KMS-11 (cell line): ENCODE measurements around the gene SESTD1.

Experiments used
- H2AFZ ChIP-seq: fragments of 200-600 bp; sonication (generic); 2 replicates; pipeline ENCODE4 v1.6.1; 2016; ENCODE audit warnings: antibody characterized with exemption, mixed run types, low read depth
- H3K27ac ChIP-seq: fragments of 200-600 bp; sonication (generic); 2 replicates; pipeline ENCODE4 v1.6.1; 2016; ENCODE audit warnings: mild to moderate bottlenecking, mixed run types
- H3K27me3 ChIP-seq: fragments of 200-600 bp; sonication (generic); 2 replicates; pipeline ENCODE4 v1.6.1; 2017; ENCODE audit warnings: mild to moderate bottlenecking, low read depth, mixed run types, moderate library complexity; ENCODE audit not compliant: insufficient read depth
- H3K36me3 ChIP-seq: fragments of 200-600 bp; sonication (generic); 2 replicates; pipeline ENCODE4 v1.6.1; 2017; ENCODE audit warnings: mild to moderate bottlenecking, mixed run types; ENCODE audit not compliant: insufficient read depth
- H3K4me1 ChIP-seq: fragments of 200-600 bp; sonication (generic); 2 replicates; pipeline ENCODE4 v1.6.1; 2016; ENCODE audit warnings: mild to moderate bottlenecking, low read depth, mixed run types; ENCODE audit not compliant: poor library complexity, severe bottlenecking
- H3K4me2 ChIP-seq: fragments of 200-600 bp; sonication (generic); 2 replicates; pipeline ENCODE4 v1.7.0; 2016; ENCODE audit warnings: mild to moderate bottlenecking, mixed run types
- H3K4me3 ChIP-seq: fragments of 200-600 bp; sonication (generic); IDR thresholded peaks from 2 replicates; pipeline ENCODE4 v1.6.1; 2017; ENCODE audit warnings: low read depth, low read length, mixed read lengths; ENCODE audit not compliant: insufficient read depth
- H3K79me2 ChIP-seq: fragments of 200-600 bp; sonication (generic); 2 replicates; pipeline ENCODE4 v1.6.1; 2016; ENCODE audit warnings: low read depth, mixed run types; ENCODE audit not compliant: insufficient read depth
- H3K9ac ChIP-seq: fragments of 200-600 bp; sonication (generic); 2 replicates; pipeline ENCODE4 v1.6.1; 2016; ENCODE audit warnings: mild to moderate bottlenecking, mixed run types
- H4K20me1 ChIP-seq: fragments of 200-600 bp; sonication (generic); 2 replicates; pipeline ENCODE4 v1.6.1; 2016; ENCODE audit warnings: mild to moderate bottlenecking, mixed run types; ENCODE audit not compliant: insufficient read depth
- CTCF ChIP-seq: fragments of 200-600 bp; sonication (generic); conservative IDR thresholded peaks from 2 replicates; pipeline ENCODE4 v1.6.1; 2017; ENCODE audit warnings: low read depth, mild to moderate bottlenecking, antibody characterized with exemption, low read length, moderate library complexity, mixed read lengths

SESTD1 gene

GRCh38 chr2:179298666-179299065 lies 34.0 kb upstream of the SESTD1 start:
- H2AFZ ChIP-seq = no peak overlapping the region
- no peak overlapping the region for H3K27ac ChIP-seq

GRCh38 chr2:179297927-179298326 lies 33.3 kb upstream of the SESTD1 start:
- Histone ChIP-seq H3K27me3 (no peaks in the 10 kb centered on the region), H3K4me1 (no peaks in the 10 kb centered on the region), H2AFZ (no peak overlapping the region), H3K36me3 (no peaks in the 10 kb centered on the region), H3K79me2 (no peaks in the 10 kb centered on the region), H3K4me2 (no peak overlapping the region), H4K20me1 (no peaks in the 10 kb centered on the region), H3K4me3 (no peak overlapping the region), H3K27ac (no peak overlapping the region), H3K9ac (no peak overlapping the region)
- TF ChIP-seq CTCF = no peak

More at GRCh38 chr2:179298666-179299065, 34.0 kb upstream of the SESTD1 start:
- Histone ChIP-seq H4K20me1 (no peaks in the 10 kb centered on the region), H3K36me3 (no peaks in the 10 kb centered on the region), H3K9ac (no peak overlapping the region), H3K4me1 (no peaks in the 10 kb centered on the region), H3K4me2 (no peak overlapping the region), H3K27me3 (no peaks in the 10 kb centered on the region), H3K4me3 (no peak overlapping the region), H3K79me2 (no peaks in the 10 kb centered on the region)
- no peak for TF ChIP-seq CTCF

GRCh38 chr2:179290329-179290728 lies 25.7 kb upstream of the SESTD1 start:
- no peak overlapping the region for H3K9ac ChIP-seq
- H3K4me3 ChIP-seq = no peak overlapping the region
- H2AFZ ChIP-seq = no peak overlapping the region
- no peaks in the 10 kb centered on the region for H3K79me2 ChIP-seq
- H3K4me1 ChIP-seq = no peaks in the 10 kb centered on the region
- no peak overlapping the region for H3K27ac ChIP-seq
- TF ChIP-seq CTCF = no peak
- no peaks in the 10 kb centered on the region for H3K36me3 ChIP-seq
- no peaks in the 10 kb centered on the region for H3K27me3 ChIP-seq
- H4K20me1 ChIP-seq = no peaks in the 10 kb centered on the region
- no peak overlapping the region for H3K4me2 ChIP-seq

GRCh38 chr2:179285060-179285459 lies 20.4 kb upstream of the SESTD1 start:
- Histone ChIP-seq H4K20me1 (no peaks in the 10 kb centered on the region), H3K27me3 (no peaks in the 10 kb centered on the region), H3K4me1 (no peaks in the 10 kb centered on the region), H3K9ac (no peak overlapping the region), H3K27ac (no peak overlapping the region), H3K79me2 (no peaks in the 10 kb centered on the region), H3K4me3 (no peak overlapping the region), H2AFZ (no peak overlapping the region), H3K36me3 (no peaks in the 10 kb centered on the region), H3K4me2 (no peak overlapping the region)
- TF ChIP-seq CTCF = no peak
